ENCODE results near the gene CLIP3.

- TF ChIP-seq CTCF (IDR thresholded peaks at IDR 0.05), result no peak
- no peak for TF ChIP-seq EP300 (IDR thresholded peaks at IDR 0.05)
- TF ChIP-seq POLR2A (IDR thresholded peaks at IDR 0.05), result no peak
- TF ChIP-seq POLR2AphosphoS5 (IDR thresholded peaks at IDR 0.05), result no peak
Measured at GRCh38 chr19:35983177-35983576, 49.5 kb downstream of the CLIP3 start.

All from suprapubic skin (tissue), 4 donors.